Stimulated activated naive CD8-positive, alpha-beta T cell treated with anti-CD3 and anti-CD28 coated beads, Interleukin-15, Interleukin-2, amounts not matched to agents 100 U/mL and 50 U/mL, for 24 hours (primary cell): ENCODE measurements around the gene CRY1.

Experiments used
- ATAC-seq: fragments of 150-1000 bp; cut with Tn5 transposase; one replicate; pipeline ENCODE4 v1.10.0; 2021
- DNase-seq: peaks from one replicate; pipeline ENCODE4 v3.0.0; 2021

Gene CRY1

DNA sequence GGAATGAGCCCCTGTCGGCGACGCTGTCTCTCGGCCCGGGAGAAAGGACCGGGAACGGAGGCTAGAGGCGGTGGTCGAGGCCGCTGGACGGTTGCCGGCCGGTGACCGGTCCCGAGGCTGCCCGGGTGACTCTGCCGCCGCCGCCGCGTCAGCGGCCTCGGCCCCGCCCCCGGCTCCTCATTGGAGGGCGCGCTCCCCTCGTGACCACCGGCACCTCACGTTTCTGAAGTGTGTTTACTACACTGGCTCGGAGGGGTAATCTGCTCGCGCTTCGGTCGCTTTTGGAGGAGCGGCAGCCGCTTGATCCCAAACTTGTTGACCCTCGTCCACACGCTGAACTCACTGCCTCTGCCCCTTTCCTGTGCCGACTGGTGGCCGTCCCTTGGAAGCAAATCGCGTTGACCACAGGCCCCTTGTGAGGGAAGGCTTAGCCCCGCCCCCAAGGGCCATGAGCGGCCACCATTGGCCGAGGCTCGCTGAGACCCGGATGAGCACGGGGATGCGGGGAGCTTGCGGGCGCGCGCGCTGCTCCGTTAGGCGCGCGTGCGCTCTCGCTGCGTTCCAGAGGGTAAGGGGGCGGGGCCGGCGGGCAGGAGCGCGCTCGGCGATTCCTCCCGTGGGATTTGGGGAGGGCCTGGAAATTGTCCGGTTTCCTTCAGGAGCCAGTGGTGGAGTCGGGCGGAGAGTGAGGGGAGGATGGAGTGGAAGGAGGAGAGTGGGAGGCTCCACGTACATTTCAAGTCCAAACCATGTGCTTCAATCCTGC, at the start of gene CRY1:
Gene CRY1 (minus strand): TSS at position 133 of the 766 bp plus-strand sequence. CDS start 588 bp downstream, outside the sequence.
- peak; percentile 85 for ATAC-seq
- DNase-seq, result peak; percentile 95

DNA sequence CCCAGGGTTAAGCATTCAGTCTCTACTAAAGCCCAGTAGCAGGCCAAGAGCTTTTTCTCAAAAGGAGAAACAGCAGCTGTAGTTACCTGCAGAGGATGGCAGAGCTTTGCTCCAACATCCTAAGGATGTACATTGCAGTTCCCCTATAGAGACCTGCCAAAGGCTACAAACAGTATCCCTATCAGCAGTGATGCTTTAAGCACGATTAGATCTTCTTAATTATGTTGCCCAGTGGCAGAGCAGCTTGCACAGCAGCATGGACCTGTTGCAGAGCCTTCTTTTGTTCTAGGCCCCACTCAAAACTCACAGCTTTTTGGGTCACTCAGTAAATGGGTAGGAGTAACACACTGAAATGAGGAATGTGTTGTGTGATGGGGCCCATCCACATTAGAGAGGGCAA, 46.4 kb upstream of the CRY1 start:
- no peak for ATAC-seq
- no peak for DNase-seq

DNA sequence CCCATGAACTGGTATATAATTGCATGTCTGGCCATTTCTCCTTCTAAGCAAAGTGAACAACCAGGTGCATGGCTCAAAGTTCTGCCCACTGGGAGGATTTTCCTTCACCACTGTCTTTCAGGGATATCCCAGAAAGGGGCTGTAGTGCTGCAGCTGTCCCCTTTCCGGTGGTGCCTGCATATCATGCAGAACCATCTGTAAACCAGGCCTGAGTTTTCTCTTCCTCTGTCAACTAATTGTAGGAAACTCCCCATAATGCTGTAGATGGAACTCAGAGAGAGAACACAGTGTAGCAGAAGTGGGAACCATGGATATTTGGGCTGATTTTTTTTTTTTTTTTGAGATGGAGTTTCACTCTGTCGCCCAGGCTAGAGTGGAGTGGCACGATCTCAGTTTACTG, 45.6 kb upstream of the CRY1 start:
- DNase-seq, result no peak
- ATAC-seq, result no peak

DNA sequence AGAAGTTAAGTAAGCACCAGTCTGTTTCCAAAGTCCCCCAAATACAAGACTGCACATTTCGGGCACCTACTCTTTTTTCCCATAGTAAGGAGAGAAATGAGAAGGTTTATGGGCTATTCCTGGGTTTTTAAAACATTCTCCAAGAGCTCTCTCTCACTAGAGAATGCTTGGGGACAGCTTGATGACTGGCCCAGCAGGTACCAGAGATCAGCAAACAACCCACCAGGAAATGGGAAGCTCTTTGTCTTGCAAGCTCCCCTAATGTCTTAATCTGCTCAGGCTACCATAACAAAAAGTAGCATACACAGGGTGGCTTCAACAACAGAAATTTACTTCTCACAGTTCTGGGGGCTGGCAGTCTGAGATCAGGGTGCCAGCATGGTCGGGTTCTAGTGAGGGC, 41.8 kb upstream of the CRY1 start:
- DNase-seq (no peak), ATAC-seq (no peak)

DNA sequence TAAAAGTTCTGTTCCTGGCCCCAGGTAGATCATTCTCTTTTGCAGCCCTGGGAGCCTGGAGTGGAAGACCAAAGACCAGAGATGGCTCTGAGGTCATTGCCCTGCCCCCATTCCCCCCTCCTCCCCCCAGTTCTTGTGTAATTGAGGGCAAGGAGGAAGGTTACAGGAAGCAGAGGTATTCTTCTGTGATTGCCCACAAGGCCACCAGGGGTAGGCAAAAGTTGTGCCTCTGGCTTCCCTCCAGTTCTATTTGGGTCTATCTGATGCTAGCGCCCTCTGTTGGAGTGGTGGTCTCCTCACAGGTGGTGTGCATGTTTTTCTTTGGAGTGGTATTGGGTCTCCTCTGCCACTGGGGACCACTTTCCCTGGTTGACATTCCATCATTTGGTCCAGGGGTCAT, 41.2 kb upstream of the CRY1 start:
- ATAC-seq, result peak; percentile 48
- DNase-seq, result peak; percentile 45

DNA sequence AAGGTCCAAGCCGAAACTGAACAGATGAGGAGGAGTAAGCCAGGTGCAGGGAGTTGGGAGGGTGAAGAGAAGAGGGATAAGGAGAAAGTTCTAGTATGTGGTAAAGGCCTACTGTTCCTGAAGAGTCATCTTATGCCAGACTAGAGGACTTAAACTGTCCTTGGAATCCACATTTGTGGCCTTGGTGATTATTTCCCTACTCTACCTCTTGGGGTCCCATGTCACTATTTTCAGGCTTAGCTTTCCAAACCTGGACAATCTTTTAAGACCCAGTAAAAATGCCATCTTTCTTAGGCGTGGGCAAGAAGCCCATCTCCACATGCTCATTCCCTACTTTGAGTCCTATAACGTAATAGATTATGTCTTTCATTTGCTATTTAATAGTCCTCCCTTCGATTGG, 40.1 kb upstream of the CRY1 start:
- ATAC-seq, result no peak
- no peak for DNase-seq

DNA sequence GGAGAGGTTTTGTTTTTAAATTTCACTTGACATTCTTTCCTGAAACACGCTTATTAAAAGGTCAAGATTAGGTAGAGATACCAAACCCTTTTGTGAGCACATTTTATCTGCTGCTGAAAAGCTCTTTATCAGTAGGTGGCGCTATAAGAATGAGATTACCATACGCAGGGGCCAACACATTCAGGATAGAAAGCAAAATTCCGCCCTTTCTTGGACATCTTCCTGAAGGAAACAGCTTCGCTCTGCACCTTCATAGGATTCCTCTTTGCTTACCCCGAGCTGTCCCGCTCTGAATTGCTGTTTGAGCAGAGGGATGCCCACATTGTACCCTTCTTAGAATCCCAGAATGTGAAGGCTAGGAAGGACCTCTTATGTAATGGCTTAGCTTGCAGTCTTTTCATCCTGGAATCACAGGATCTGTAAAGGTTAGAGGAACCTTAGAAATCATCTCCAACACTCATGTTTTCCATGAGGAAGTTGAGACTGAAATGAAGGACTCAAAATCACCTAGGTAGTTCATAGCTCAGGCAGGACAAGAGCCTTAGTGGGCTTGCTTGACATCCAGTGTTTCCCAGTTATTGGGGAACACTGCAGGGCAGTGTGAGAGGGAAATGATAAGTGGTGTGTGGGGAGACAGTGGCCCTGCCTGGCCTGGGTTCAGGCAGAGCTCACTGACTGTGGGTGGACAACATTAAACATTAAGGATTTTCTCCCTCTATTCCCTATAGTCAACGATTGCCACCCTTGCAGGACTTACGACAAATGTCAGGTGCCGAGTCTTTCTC, 38.7 kb upstream of the CRY1 start:
- ATAC-seq, result no peak
- DNase-seq, result peak; percentile 5

DNA sequence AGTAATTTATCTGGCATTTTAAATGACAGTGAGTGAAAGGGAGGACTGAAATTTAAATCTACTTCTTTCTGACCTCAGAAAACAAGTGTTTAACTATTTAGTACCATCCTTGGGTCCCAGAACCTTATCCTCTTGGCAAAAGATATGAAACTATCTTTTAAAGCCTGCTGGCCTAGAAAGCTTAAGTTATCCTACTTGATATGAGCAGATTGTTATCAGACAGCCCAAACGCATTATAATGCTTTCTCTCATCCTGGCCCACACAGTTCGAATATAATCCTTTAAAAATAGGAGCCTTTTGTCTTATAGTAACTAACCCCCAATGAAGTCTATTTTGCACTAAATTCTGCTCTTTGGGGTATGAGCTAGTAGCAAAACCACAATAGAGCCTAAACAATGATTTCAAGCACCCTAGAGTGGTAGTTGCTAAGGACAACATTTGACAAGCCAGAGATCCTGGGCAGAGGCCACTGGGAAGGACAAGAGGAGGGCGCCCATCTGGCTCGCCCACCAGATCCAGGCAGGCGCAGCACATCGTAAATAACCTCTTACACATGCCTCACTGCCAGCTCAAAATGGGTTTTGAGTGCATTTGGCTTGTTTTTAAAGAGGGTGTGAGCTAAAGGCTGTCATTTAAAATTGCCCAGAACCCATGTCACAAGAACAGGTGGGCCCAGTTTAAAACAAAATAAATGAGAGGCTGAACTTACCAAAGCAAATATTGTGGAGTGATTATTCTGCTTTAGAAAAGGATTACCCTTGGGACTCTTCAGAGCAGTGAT, 37.7 kb upstream of the CRY1 start:
- ATAC-seq, result no peak
- no peak for DNase-seq

DNA sequence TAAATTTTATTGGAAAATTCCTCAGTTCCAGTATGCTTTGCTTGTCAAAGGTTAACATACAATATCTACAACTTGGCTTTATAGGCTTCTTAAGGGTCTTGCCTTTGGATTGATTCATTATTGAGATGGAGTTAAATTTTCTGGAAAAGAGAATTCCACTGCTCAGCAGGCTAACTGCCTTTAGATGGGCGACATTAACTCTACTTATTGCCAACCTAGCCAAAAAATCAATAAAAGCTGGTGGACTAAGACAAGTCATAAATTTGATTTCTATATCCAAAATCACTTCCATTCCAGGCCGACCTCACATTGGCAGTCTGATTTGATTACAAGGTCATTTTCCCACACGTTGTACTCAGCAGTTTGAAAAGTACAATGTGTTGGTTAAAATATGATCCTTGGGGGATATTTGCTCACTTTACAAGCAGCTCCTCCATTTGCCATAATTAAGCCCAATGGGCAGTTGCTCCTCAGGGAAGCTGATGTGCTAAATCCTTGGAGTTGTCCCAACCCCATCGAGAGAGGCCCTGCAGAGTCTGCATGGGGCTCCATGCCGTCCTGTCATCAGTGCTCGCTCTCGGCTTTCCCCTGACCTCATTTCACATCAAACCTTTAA, 36.1 kb upstream of the CRY1 start:
- DNase-seq (no peak), ATAC-seq (no peak)

DNA sequence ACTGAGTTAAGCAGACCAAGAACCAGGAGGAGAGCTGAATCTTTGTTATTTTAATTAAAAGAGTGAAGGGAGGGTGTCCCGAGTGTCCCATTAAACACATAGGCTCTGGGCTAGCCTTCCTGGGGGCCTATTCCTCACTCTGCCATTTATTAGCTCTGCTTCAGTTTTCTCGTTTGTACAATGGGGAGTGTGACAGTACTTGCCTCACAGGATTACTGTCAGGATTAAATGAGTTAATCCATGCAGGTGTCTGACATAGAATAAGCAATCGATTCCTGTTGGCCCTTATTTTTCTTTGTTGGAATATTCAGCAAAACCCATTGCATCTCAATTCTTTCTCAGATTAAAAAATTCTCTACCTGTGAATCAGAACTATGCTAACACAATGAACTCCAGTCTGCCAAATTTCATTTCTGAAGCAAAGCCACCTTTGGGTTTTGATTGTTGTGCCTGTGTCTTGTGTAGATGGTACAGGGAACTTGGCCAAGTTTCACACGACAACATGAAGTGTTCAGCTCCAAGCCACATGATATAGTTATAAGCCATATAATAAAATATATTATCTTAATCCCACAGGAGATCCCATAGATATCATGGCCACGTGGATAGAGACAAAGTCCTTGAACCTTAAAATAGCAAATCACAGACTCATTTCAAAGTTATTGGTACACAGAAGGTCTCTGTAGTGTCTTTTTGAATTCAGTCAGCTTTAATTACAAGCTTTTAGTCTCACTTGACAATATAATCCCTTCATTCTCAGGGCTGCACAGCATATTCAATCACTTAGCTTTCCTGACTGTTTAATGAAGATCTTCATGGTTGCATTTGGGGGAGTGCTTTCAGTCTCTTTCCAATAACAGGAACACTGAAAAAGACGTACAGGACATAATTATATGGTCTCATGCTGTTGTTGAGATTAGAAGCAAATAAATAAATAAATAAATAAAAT, 34.4 kb upstream of the CRY1 start:
- DNase-seq (no peak), ATAC-seq (no peak)

DNA sequence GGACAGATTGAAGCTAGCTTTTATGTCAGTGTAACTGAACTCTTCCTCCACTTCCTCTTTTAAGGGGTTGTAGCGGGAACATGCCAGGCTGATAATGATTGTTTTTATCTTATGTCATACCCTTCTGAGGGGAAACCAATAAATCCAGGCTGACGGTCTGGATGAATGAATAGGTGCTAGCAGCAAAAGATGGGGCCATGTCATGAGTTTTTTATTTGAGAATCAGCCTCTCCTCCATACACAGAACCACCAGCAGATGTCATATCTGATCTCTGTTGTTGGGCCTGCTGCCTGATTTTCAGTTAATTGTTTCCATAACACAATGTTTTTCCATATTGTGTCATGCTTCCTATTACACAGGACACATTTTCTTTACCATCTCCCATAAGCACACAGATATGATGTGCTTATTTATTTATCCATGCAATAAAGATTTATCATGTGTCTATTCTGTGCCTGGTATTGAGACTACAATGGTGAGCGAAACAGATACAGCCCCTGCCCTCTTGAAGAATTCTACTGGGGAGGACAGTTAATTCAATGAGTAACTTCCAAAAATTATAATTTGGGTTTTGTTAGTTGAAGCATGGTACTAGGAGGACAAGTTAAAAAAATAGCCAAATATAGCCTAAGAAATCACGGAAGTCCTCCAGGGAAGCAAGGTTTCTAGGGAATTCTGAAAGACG, 33.6 kb upstream of the CRY1 start:
- DNase-seq, result no peak
- ATAC-seq, result no peak

DNA sequence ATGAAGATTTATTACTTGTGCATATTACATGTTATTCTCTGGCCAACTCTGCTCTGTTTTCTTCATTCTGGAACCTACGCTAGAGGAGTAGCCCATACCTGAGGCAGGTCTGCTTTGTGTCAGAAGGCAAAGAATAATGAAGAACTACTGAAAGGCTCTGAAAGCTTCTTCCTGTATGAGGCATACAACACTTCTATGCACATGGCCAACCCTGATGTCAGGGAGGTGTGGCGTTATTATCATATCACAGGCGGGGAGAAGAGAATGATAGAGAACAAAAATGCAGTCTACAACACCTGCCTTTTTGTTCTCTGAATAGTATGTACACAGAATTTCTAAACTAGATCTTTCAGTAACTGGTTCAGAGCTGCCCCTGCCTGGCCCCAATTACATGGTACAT, 32.5 kb upstream of the CRY1 start:
- DNase-seq (no peak), ATAC-seq (no peak)

DNA sequence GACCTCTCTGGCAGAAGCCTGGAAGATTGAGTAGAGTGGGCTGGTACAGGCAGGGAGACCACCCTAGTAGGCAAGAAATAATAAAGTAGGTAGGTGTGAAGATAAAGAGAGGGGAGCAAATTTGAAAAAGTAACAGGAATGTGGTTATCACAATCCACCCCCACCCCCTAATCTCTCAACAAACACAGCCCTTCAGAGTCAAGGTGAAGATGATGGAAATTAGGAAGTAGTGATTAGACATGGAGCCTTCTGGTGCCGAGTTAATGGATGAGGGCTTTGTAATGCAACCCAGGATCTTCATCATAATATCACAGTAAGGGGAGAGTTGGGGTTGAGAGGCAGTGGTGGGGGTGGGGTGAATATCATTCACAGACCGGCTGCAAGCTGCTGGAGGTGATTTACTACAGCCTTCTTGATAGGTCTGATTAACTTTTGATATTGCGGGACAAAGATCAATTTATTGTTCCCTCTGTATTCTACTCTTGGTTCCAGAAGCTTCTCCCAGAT, 29.2 kb upstream of the CRY1 start:
- DNase-seq (no peak), ATAC-seq (no peak)

DNA sequence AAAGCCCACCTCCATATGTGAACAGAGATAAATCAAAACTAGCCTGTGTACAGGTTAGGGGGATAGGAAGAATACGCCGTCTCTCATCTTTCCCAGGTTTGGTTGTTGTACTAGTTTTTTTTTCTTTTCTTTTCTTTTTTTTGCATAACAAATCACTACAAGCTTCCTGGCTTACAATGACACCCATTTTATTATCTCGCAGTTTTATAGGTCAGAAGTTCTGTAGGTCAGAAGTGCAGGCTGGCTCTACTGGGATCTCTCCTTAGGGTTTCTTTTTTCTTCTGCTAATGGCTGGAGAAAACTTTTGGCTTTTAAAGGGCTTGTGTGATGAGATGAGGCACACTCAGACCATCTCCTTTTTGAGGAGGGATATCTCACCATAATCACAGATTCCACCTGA, 25.7 kb upstream of the CRY1 start:
- ATAC-seq (no peak), DNase-seq (no peak)

DNA sequence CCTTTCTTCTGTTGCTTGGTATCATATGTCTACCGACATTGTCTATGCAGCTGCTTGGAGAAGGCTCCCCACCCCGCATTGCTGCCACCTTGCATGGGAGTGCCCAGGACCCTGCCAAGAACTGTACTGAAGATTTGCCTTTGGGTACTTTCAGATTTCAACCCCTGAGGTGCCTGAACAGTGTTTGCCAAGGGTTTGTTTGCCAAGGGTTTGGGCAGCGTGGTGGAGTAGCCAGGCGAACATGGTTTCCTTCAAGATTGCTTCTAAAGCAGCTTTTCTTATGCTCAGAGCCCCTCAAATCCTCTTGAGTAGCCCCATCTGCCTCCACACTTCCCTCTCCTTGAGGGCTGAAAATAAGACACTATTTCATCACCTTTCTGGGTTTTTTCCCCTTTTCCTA, 25.3 kb upstream of the CRY1 start:
- DNase-seq (no peak), ATAC-seq (no peak)

DNA sequence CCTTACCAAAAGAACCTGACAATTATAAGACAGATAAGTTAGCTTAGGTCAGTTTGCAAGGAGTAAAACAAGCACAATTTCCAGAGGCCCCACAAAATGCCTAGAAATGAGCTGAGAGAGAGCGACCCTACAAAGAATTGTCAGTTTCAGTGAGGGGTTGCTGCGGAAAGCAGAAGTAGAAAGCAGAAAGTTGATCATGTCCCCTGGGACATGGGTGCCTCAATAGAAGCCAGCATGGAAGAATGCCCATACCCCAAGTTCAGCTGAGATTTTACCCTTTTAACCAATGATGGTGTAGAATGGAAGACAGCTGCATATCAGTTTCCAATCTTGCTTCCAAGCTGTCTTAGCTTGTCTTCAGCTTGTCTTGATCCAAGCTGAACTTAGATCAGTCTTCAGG, 21.8 kb upstream of the CRY1 start:
- ATAC-seq, result no peak
- DNase-seq, result no peak

DNA sequence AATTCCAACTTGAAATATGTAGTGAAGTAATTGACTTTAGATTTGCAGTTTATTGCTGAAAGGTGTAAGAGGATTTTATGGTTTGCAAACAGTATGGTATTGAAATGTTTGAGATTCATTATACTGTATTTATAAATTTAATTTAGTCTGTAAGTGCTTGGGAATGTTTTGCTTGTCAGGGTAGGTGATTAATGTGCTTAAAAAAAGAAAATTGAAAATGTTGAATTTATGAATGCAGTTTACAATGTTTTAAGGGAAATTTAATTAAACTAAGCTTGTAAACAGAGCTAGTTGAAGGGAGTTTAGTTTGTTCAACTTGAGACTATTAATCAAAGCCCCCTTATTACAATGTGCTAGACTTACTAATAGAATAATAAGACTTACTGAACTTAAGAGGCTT, 18.0 kb upstream of the CRY1 start:
- no peak for ATAC-seq
- DNase-seq, result no peak

DNA sequence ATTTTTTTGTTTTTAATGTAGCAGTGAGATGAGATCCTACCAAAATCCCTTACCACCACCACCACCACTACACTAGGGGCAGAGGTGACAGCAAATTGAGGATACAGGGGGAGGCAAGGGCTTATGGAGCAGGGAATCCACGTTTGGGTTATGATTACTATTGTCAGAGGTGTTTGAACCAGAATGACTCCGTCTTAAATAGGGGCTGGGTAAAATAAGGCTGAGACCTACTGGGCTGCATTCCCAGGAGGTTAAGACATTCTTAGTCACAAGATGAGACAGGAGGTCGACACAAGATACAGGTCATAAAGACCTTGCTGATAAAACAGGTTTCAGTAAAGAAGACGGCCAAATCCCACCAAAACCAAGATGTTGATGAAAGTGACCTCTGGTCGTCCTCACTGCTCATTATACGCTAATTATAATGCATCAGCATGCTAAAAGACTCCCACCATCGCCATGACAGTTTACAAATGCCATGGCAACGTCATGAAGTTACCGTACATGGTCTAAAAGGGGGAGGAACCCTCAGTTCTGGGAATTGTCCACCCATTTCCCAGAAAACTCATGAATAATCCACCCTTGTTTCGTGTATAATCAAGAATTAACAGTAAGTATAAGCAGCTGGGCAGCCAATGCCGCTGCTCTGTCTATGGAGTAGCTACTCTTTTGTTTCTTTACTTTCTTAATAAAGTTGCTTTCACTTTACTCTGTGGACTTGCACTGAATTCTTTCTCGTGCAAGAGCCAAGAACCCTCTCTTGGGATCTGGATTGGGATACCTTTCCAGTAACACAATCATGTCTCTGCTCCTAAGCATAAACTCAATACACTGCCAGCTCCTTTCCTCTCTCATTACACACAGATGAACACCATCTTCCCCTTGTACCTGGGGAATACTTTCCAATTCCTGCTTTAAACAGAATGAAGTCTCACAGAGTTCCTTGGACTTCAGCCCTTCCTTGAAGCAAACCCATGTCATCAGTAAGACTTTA, 16.7 kb upstream of the CRY1 start:
- no peak for ATAC-seq
- no peak for DNase-seq

DNA sequence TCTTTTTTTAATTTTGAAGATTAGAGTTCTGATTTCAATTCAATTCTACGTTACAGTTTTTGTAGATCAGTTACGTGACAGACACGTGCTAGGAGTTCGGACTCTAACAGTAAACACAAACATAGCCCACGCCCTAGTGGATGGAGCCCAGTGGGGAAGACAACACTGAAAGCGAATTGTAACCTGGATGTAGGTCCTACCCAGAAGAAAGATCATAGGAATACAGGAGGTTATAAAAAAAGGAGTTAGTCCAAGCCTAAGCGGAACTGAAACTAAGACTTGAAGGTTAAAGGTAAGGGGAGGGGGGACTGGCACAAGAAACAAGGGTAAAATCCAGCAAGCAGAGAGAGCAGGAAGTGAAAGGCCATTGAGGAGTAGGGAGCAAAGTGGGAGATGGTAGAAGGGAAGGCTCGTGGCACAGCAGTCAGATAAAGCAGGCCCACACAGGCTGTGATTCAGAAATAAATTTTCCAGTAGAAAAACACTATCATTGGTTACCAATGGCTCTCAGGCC, 15.7 kb upstream of the CRY1 start:
- no peak for ATAC-seq

More for the DNA sequence above, 15.7 kb upstream of the CRY1 start:
- no peak for DNase-seq
